ENCODE results near the gene TSC22D2.

Gene TSC22D2

GRCh38 chr3:150404023-150404422 is 4.1 kb upstream of the TSC22D2 start:
- H3K9me3 ChIP-seq (ENCODE audit: insufficient read depth, low read length), result no peaks in the 10 kb centered on the region
- peaks cover 11% of the 10 kb centered on the region for H3F3A ChIP-seq (ENCODE audit: insufficient read depth)
- H3K9me2 ChIP-seq (replicated peaks; ENCODE audit: insufficient read depth, low read length), result no peaks in the 10 kb centered on the region
- no peaks in the 10 kb centered on the region for H4K20me1 ChIP-seq (ENCODE audit: low read depth, low read length)
- no peak overlapping the region for H2AFZ ChIP-seq (ENCODE audit: low read depth, low read length, severe bottlenecking)
- peaks cover under 1% of the 10 kb centered on the region; the same call in 1 of the 2 replicates for H3K79me2 ChIP-seq (ENCODE audit: insufficient read depth, low read length)
- H3K9ac ChIP-seq (ENCODE audit: low read length), result no peak overlapping the region
- no peak for TF ChIP-seq CTCF (IDR thresholded peaks at IDR 0.05; ENCODE audit: insufficient read depth, low read length, poor library complexity, severe bottlenecking)
- TF ChIP-seq EZH2phosphoT487 (conservative IDR thresholded peaks at IDR 0.05; ENCODE audit: low read length), result no peak
- H3K27ac ChIP-seq (ENCODE audit: low read depth, low read length), result no peak overlapping the region
- no peak overlapping the region for H3K4me2 ChIP-seq (ENCODE audit: low read depth, low read length, poor library complexity, severe bottlenecking)
- no peak overlapping the region for H3K4me3 ChIP-seq (ENCODE audit: insufficient read depth, low read length, poor library complexity, severe bottlenecking)
- no peaks in the 10 kb centered on the region for H3K36me3 ChIP-seq (ENCODE audit: low read length)
- no peaks in the 10 kb centered on the region for H3K27me3 ChIP-seq (ENCODE audit: low read length)

- H3K4me3 ChIP-seq (ENCODE audit: insufficient read depth, low read length, poor library complexity, severe bottlenecking), result peak overlapping the region; percentile 65
- H3K36me3 ChIP-seq (ENCODE audit: low read length), result no peaks in the 10 kb centered on the region
- H3K9me3 ChIP-seq (ENCODE audit: insufficient read depth, low read length), result no peaks in the 10 kb centered on the region
- H3K4me2 ChIP-seq (ENCODE audit: low read depth, low read length, poor library complexity, severe bottlenecking), result peak overlapping the region; percentile 99
- H3K27ac ChIP-seq (ENCODE audit: low read depth, low read length), result peak overlapping the region; percentile 98
- peaks cover 18% of the 10 kb centered on the region for H3F3A ChIP-seq (ENCODE audit: insufficient read depth)
- peaks cover 12% of the 10 kb centered on the region for H4K20me1 ChIP-seq (ENCODE audit: low read depth, low read length)
- peaks cover 32% of the 10 kb centered on the region for H3K79me2 ChIP-seq (ENCODE audit: insufficient read depth, low read length)
- H2AFZ ChIP-seq (ENCODE audit: low read depth, low read length, severe bottlenecking), result peak overlapping the region; percentile 94
- TF ChIP-seq CTCF (IDR thresholded peaks at IDR 0.05; ENCODE audit: insufficient read depth, low read length, poor library complexity, severe bottlenecking) (no peak), EZH2phosphoT487 (conservative IDR thresholded peaks at IDR 0.05; ENCODE audit: low read length) (no peak)
- peak overlapping the region; percentile 94 for H3K9ac ChIP-seq (ENCODE audit: low read length)
- H3K9me2 ChIP-seq (replicated peaks; ENCODE audit: insufficient read depth, low read length), result no peaks in the 10 kb centered on the region
- H3K27me3 ChIP-seq (ENCODE audit: low read length), result no peaks in the 10 kb centered on the region
Measured at GRCh38 chr3:150407051-150407807, 869 bp upstream of the TSC22D2 start.

- peaks cover 18% of the 10 kb centered on the region for H3F3A ChIP-seq (ENCODE audit: insufficient read depth)
- H3K9ac ChIP-seq (ENCODE audit: low read length), result peak overlapping the region; percentile 94
- no peaks in the 10 kb centered on the region for H3K9me2 ChIP-seq (replicated peaks; ENCODE audit: insufficient read depth, low read length)
- H3K4me2 ChIP-seq (ENCODE audit: low read depth, low read length, poor library complexity, severe bottlenecking), result peak overlapping the region; percentile 99
- no peak for TF ChIP-seq CTCF (IDR thresholded peaks at IDR 0.05; ENCODE audit: insufficient read depth, low read length, poor library complexity, severe bottlenecking)
- no peak for TF ChIP-seq EZH2phosphoT487 (conservative IDR thresholded peaks at IDR 0.05; ENCODE audit: low read length)
- peaks cover 18% of the 10 kb centered on the region for H4K20me1 ChIP-seq (ENCODE audit: low read depth, low read length)
- H3K27me3 ChIP-seq (ENCODE audit: low read length), result no peaks in the 10 kb centered on the region
- H3K9me3 ChIP-seq (ENCODE audit: insufficient read depth, low read length), result no peaks in the 10 kb centered on the region
- peak overlapping the region; percentile 94 for H2AFZ ChIP-seq (ENCODE audit: low read depth, low read length, severe bottlenecking)
- peak overlapping the region; percentile 65 for H3K4me3 ChIP-seq (ENCODE audit: insufficient read depth, low read length, poor library complexity, severe bottlenecking)
- peaks cover 38% of the 10 kb centered on the region for H3K79me2 ChIP-seq (ENCODE audit: insufficient read depth, low read length)
- H3K36me3 ChIP-seq (ENCODE audit: low read length), result 0 out of 2 replicates have a peak, but pooled peaks cover 2% of the 10 kb centered on the region
- H3K27ac ChIP-seq (ENCODE audit: low read depth, low read length), result peak overlapping the region; percentile 98
Measured at GRCh38 chr3:150407808-150408220, 284 bp upstream of the TSC22D2 start.
